Measurements from ENCODE around the gene CORIN. TPM values are rescaled to one million over a fixed set of nuclear protein-coding genes. Genes with fewer than 3 reads are reported as not detected.

The CORIN gene
- total RNA-seq, 3 donors from 2014 or later = 1.6 to 6.4 (median 1.6) TPM

GRCh38 chr4:47598320-47598719, 239.5 kb downstream of the CORIN start:
- DNase-seq (ENCODE audit: low spot score in 2 of 2) = no peak
- Histone ChIP-seq H3K27ac (no peak overlapping the region), H3K27me3 (no peaks in the 10 kb centered on the region), H3K9me3 (no peaks in the 10 kb centered on the region), H3K4me1 (no peaks in the 10 kb centered on the region), H3K36me3 (no peaks in the 10 kb centered on the region), H3K4me3 (no peak overlapping the region)
- intact Hi-C loops (cut with DNase I; ENCODE audit: low total_unique reads) = no loop called here
- TF ChIP-seq POLR2AphosphoS5 (IDR thresholded peaks at IDR 0.05) (no peak), POLR2A (IDR thresholded peaks at IDR 0.05) (no peak)

DNA sequence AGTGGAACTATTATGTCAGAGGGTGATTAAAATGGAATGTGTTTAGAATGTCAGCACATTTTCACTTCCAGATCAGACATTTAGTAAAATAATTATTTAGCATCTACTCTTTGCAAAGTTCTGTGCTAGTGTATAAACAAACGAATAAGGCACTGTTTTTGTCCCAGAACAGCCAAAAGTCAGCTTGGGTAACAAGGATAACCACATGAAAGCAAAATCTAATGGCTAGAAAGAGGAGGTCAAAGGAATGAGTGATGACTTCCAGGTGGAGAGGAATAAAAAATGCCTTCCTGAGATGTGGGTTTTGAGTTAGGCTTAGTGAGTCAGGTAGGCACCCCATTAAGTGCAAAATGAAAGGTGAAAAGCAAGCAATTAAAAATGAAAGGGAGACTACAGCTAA, 240.2 kb downstream of the CORIN start:
- no peaks in the 10 kb centered on the region for H3K4me1 ChIP-seq

DNA sequence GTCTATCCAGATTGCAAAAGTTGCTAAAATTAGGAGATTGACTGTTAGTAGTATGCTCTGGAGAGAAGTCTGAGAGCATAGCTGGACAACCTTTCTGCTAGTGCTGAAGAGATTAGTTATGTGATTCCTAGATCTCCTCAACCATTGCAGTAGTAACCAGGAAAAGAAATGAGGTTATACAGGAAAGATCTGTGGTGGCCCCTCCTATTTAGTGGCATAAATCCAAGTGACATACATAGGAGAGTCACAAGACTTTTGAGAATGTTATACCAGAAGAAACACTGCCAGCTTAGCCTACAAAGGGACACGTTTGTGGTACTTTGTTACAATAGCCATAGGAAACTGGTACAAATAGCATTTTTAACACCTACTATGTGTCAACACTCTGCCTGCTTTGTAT, 247.5 kb downstream of the CORIN start:
- no peak for TF ChIP-seq POLR2AphosphoS5 (IDR thresholded peaks at IDR 0.05)
- Histone ChIP-seq H3K36me3 (peaks cover 14% of the 10 kb centered on the region), H3K27me3 (no peaks in the 10 kb centered on the region), H3K9me3 (peaks cover 6 to 9% of the 10 kb centered on the region in 2 donors), H3K4me3 (no peak overlapping the region), H3K4me1 (no peaks in the 10 kb centered on the region), H3K27ac (no peak overlapping the region)
- intact Hi-C loops (cut with DNase I; ENCODE audit: low total_unique reads) = no loop called here
- no peak for DNase-seq (ENCODE audit: low spot score in 2 of 2)

More for the DNA sequence above, 240.2 kb downstream of the CORIN start:
- no peak overlapping the region for H3K4me3 ChIP-seq
- H3K27me3 ChIP-seq = no peaks in the 10 kb centered on the region
- no peaks in the 10 kb centered on the region for H3K36me3 ChIP-seq
- H3K9me3 ChIP-seq = no peaks in the 10 kb centered on the region
- no peak for DNase-seq (ENCODE audit: low spot score in 2 of 2)
- intact Hi-C loops (cut with DNase I; ENCODE audit: low total_unique reads) = no loop called here
- H3K27ac ChIP-seq = no peak overlapping the region
- TF ChIP-seq POLR2A (IDR thresholded peaks at IDR 0.05) (no peak), POLR2AphosphoS5 (IDR thresholded peaks at IDR 0.05) (no peak)
- TF ChIP-seq, protein P1, sequence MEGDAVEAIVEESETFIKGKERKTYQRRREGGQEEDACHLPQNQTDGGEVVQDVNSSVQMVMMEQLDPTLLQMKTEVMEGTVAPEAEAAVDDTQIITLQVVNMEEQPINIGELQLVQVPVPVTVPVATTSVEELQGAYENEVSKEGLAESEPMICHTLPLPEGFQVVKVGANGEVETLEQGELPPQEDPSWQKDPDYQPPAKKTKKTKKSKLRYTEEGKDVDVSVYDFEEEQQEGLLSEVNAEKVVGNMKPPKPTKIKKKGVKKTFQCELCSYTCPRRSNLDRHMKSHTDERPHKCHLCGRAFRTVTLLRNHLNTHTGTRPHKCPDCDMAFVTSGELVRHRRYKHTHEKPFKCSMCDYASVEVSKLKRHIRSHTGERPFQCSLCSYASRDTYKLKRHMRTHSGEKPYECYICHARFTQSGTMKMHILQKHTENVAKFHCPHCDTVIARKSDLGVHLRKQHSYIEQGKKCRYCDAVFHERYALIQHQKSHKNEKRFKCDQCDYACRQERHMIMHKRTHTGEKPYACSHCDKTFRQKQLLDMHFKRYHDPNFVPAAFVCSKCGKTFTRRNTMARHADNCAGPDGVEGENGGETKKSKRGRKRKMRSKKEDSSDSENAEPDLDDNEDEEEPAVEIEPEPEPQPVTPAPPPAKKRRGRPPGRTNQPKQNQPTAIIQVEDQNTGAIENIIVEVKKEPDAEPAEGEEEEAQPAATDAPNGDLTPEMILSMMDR (IDR thresholded peaks at IDR 0.05) = no peak

DNA sequence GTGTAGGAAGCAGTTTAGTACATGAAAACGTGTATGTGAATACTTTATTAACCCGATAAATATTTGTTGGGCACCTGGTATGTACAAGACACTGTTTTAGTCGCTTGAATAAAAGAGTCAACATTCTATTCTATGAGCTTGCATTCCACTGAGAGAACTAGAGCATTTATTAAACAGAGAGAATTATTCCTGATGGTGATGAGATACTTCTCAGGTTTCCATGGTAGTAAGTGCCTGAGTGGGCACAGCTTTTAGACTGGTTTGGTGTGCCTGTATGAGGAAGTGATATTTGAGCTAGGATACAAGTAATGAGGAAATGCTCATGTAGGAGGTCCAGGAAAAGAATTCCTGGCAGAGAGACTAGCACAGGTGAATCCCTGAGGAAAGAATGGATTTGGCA, 258.6 kb downstream of the CORIN start:
- Histone ChIP-seq H3K27ac (no peak overlapping the region), H3K9me3 (no peaks in the 10 kb centered on the region), H3K4me3 (no peak overlapping the region), H3K36me3 (peaks cover 6% of the 10 kb centered on the region), H3K4me1 (no peaks in the 10 kb centered on the region), H3K27me3 (no peaks in the 10 kb centered on the region)
- no peak for TF ChIP-seq POLR2AphosphoS5 (IDR thresholded peaks at IDR 0.05)
- no peak for TF ChIP-seq POLR2A (IDR thresholded peaks at IDR 0.05)
- TF ChIP-seq, protein P1 (IDR thresholded peaks at IDR 0.05) = no peak
- DNase-seq (ENCODE audit: low spot score in 2 of 2) = no peak
- intact Hi-C loops (cut with DNase I; ENCODE audit: low total_unique reads) = no loop called here

- Histone ChIP-seq H3K27ac (peak overlapping the region; percentile 4 to 46), H3K27me3 (no peaks in the 10 kb centered on the region), H3K4me3 (no peak overlapping the region), H3K4me1 (no peaks in the 10 kb centered on the region), H3K36me3 (peaks cover 3% of the 10 kb centered on the region), H3K9me3 (no peaks in the 10 kb centered on the region)
- no peak for DNase-seq (ENCODE audit: low spot score in 2 of 2)
- intact Hi-C loops (cut with DNase I; ENCODE audit: low total_unique reads) = no loop called here
- TF ChIP-seq POLR2AphosphoS5 (IDR thresholded peaks at IDR 0.05) = peak in 1 of 3 donors; percentile 21
- no peak for TF ChIP-seq POLR2A (IDR thresholded peaks at IDR 0.05)
These were observed 259.9 kb downstream of the CORIN start for GRCh38 chr4:47577779-47578553.

DNA sequence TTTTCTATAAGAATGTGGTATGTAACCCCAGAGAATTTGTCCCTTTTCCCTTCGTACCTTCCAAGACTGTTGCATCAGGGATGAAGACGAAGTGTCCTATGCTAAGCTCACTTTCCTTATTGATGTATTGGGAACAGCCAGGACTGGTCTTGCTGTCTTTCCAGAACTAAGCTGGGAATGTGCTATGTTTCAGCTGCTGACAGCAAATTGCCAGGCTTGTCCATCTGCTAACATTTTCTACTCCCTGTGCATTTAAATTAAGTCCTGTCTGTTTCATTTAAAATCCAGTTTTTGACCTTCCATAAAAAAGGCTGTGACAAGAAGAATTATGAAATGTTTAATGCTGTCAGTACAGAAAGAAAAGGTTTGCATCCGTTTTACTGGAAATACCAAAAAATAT, 264.9 kb downstream of the CORIN start:
- intact Hi-C loops (cut with DNase I; ENCODE audit: low total_unique reads) = no loop called here
- DNase-seq (ENCODE audit: low spot score in 2 of 2) = no peak
- no peaks in the 10 kb centered on the region for H3K9me3 ChIP-seq
- no peaks in the 10 kb centered on the region for H3K4me1 ChIP-seq
- no peak overlapping the region for H3K27ac ChIP-seq
- H3K36me3 ChIP-seq = no peaks in the 10 kb centered on the region
- TF ChIP-seq POLR2A (IDR thresholded peaks at IDR 0.05) (no peak), POLR2AphosphoS5 (IDR thresholded peaks at IDR 0.05) (no peak)
- TF ChIP-seq, protein P1 (IDR thresholded peaks at IDR 0.05) = no peak
- no peak overlapping the region for H3K4me3 ChIP-seq
- H3K27me3 ChIP-seq = no peaks in the 10 kb centered on the region

Measured in breast epithelium (tissue), 4 donors.